GM12872 (cell line): Measurements from ENCODE around the gene SPRED2.

Experiments
- TF ChIP-seq, protein P1 (sequence below): IDR thresholded peaks from 3 replicates; pipeline ENCODE4 v1.5.1; 2011; ENCODE audit warnings: low read depth, mild to moderate bottlenecking, low read length, moderate library complexity; ENCODE audit not compliant: insufficient read depth

Gene SPRED2

GRCh38 chr2:65263986-65264385 is 168.4 kb downstream of the SPRED2 start:
- TF ChIP-seq, protein P1, sequence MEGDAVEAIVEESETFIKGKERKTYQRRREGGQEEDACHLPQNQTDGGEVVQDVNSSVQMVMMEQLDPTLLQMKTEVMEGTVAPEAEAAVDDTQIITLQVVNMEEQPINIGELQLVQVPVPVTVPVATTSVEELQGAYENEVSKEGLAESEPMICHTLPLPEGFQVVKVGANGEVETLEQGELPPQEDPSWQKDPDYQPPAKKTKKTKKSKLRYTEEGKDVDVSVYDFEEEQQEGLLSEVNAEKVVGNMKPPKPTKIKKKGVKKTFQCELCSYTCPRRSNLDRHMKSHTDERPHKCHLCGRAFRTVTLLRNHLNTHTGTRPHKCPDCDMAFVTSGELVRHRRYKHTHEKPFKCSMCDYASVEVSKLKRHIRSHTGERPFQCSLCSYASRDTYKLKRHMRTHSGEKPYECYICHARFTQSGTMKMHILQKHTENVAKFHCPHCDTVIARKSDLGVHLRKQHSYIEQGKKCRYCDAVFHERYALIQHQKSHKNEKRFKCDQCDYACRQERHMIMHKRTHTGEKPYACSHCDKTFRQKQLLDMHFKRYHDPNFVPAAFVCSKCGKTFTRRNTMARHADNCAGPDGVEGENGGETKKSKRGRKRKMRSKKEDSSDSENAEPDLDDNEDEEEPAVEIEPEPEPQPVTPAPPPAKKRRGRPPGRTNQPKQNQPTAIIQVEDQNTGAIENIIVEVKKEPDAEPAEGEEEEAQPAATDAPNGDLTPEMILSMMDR, result no peak

DNA sequence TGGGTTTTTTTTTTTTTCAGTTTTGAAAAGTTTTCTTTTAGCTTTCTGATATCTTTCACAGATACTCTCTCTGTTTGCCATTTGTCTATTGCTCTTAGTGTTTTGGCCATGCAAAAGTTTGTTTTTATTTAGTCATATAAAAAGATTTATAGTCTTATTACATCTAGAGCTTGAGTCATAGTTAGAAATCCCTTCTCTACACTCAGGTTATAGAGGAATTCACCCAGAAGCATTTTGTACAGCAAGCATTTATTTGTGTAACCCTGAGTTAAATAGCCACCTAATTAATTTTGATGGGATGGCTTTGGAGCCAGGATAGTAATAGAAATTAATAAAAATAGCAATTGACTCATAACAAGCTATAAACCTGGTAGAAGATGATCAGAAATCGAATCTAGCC is 169.1 kb downstream of the SPRED2 start:
- TF ChIP-seq, protein P1, result no peak

DNA sequence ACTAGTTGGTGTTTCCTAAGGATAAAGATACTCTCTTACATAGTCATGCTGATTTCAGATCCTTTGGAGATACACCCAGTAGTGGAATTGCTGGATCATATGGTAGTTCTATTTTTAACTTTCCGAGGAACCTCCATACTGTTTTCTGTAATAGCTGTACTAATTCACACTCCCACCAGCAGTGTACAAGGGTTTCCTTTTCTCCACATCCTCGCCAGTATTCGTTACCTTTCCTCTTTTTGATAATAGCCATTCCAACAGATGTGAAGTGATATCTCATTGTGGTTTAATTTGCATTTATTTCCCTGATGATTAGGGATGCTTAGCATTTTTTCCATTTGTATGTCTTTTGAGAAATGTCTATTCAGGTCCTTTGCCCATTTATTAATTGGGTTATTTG is 170.7 kb downstream of the SPRED2 start:
- TF ChIP-seq, protein P1, result no peak
